GM12874 (cell line): ENCODE data around the gene POLK.

Source experiments
- TF ChIP-seq, protein P1 (sequence below): IDR thresholded peaks from 2 replicates; pipeline ENCODE4 v1.5.1; 2011; ENCODE audit warnings: low read depth, mild to moderate bottlenecking, control low read depth, low read length, moderate library complexity; ENCODE audit not compliant: insufficient read depth

The POLK gene

DNA sequence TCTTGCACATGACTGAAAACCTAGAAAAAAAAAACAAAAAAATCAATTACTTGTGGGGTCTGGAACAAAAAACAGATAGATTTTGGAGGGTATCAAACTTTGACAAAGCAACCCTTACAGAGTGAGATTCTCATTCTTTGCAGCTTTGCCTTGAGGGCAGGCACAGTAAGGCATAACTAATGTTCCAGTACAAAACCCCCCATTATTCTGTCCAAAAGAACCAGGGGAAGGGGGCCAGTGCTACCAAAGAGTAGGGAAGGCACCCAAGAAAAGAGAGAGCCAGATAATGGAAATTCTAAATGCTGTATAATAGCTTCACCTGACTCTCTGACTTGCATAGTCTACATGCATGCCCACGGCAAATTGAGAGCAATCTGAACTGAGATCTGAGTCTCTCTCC lies 12.9 kb downstream of the POLK start:
- TF ChIP-seq, protein P1, sequence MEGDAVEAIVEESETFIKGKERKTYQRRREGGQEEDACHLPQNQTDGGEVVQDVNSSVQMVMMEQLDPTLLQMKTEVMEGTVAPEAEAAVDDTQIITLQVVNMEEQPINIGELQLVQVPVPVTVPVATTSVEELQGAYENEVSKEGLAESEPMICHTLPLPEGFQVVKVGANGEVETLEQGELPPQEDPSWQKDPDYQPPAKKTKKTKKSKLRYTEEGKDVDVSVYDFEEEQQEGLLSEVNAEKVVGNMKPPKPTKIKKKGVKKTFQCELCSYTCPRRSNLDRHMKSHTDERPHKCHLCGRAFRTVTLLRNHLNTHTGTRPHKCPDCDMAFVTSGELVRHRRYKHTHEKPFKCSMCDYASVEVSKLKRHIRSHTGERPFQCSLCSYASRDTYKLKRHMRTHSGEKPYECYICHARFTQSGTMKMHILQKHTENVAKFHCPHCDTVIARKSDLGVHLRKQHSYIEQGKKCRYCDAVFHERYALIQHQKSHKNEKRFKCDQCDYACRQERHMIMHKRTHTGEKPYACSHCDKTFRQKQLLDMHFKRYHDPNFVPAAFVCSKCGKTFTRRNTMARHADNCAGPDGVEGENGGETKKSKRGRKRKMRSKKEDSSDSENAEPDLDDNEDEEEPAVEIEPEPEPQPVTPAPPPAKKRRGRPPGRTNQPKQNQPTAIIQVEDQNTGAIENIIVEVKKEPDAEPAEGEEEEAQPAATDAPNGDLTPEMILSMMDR, result no peak

- TF ChIP-seq, protein P1, result no peak
Observed at GRCh38 chr5:75525344-75525743, 13.7 kb downstream of the POLK start.

GRCh38 chr5:75526070-75526469 lies 14.4 kb downstream of the POLK start:
- TF ChIP-seq, protein P1, result no peak

GRCh38 chr5:75529185-75529584 lies 17.5 kb downstream of the POLK start:
- TF ChIP-seq, protein P1, result no peak

DNA sequence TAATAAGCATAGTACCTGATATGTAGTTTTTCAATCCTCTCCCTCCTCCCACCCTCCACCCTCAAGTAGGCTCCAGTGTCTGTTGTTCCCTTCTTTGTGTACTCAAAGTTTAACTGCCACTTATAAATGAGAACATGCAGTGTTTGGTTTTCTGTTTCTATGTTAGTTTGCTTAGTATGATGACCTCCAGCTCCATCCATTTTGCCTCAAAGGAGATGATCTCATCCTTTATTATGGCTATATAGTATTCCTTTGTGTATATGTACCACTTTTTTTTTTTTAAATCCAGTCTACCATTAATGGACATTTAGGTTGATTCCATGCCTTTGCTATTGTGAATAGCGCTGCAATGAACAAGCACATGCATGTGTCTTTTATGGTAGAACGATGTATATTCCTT lies 20.5 kb downstream of the POLK start:
- TF ChIP-seq, protein P1, result no peak

GRCh38 chr5:75534734-75535133 lies 23.0 kb downstream of the POLK start:
- TF ChIP-seq, protein P1, result no peak

- TF ChIP-seq, protein P1, result no peak
Observed at GRCh38 chr5:75536147-75536546, 24.5 kb downstream of the POLK start.
